ENCODE results near the gene UVSSA. TPM values are rescaled to one million over a fixed set of nuclear protein-coding genes. Genes with fewer than 3 reads are reported as not detected.
"Not testable (repeated sequence)": the region's sequence is repeated elsewhere in the genome, so short reads cannot be mapped to it uniquely, and the experiment has no call there.

UVSSA gene
- total and polyA plus RNA-seq, 2 donors, result 7.2 to 13.0 TPM

DNA sequence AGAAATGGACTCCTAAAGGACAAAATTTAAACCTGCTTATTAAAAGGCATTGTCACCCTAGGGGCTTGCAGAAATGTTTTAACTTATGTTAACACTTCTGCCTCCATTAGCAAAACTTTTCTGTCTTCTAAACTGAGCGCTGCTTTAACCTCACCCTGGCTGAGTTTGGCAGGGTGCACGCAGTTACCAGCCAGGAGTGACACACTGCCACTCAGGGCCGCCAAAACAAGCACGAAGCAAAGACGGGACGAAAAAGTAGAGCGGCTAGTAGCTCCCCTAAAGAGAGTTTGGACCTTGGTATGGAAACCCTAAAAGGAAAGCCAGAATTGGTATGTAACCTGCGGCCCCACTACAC lies 23.8 kb upstream of the UVSSA start:
- no peak overlapping the region for H3K27ac ChIP-seq (ENCODE audit: low read depth)
- H3K4me3 ChIP-seq (ENCODE audit: low read depth, low read length), result no peak overlapping the region
- 97% methylated on average over 8 of the region's 8 CpGs for WGBS
- H3K36me3 ChIP-seq (ENCODE audit: insufficient read depth), result peaks cover 6% of the 10 kb centered on the region
- H3K4me1 ChIP-seq (ENCODE audit: insufficient read depth), result no peaks in the 10 kb centered on the region
- DNase-seq (ENCODE audit: extremely low spot score), result no peak

GRCh38 chr4:1323635-1324442 lies 23.2 kb upstream of the UVSSA start:
- Histone ChIP-seq H3K36me3 (ENCODE audit: insufficient read depth) (peaks cover 7% of the 10 kb centered on the region), H3K4me3 (ENCODE audit: low read depth, low read length) (no peak overlapping the region), H3K4me1 (ENCODE audit: insufficient read depth) (no peaks in the 10 kb centered on the region), H3K27ac (ENCODE audit: low read depth) (no peak overlapping the region)
- DNase-seq (ENCODE audit: extremely low spot score), result no peak
- WGBS, result 93% methylated on average over 11 of the region's 11 CpGs

DNA sequence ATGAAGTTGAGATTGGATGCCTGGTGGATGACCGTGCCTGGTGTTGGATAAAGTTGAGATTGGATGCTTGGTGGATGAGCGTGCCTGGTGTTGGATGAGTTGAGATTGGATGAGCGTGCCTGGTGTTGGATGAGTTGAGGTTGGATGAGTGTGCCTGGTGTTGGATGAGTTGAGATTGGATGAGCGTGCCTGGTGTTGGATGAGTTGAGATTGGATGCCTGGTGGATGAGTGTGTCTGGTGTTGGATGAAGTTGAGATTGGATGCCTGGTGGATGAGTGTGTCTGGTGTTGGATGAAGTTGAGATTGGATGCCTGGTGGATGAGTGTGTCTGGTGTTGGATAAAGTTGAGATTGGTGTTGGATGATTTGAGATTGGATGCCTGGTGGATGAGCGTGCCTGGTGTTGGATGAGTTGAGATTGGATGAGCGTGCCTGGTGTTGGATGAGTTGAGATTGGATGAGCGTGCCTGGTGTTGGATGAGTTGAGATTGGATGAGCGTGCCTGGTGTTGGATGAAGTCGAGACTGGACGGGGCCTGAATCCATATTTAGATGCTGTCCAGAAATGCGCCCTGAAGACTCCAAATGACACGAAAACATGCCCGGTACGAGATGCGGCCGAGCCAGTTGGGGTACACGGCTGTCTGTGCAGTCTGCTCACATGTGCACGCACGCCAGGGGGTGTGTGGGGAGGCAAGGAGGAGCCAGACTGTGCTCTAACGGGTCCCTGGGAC lies 22.4 kb upstream of the UVSSA start:
- 96% methylated on average over 20 of the region's 20 CpGs for WGBS
- not testable (repeated sequence) for DNase-seq (ENCODE audit: extremely low spot score); H3K27ac ChIP-seq (ENCODE audit: low read depth); H3K4me1 ChIP-seq (ENCODE audit: insufficient read depth); H3K4me3 ChIP-seq (ENCODE audit: low read depth, low read length); H3K36me3 ChIP-seq (ENCODE audit: insufficient read depth)

- Histone ChIP-seq H3K4me1 (ENCODE audit: insufficient read depth) (no peaks in the 10 kb centered on the region), H3K4me3 (ENCODE audit: low read depth, low read length) (no peak overlapping the region), H3K27ac (ENCODE audit: low read depth) (no peak overlapping the region), H3K36me3 (ENCODE audit: insufficient read depth) (peaks cover 9% of the 10 kb centered on the region)
- WGBS, result 96% methylated on average over 11 of the region's 11 CpGs
- no peak for DNase-seq (ENCODE audit: extremely low spot score)
Observed at GRCh38 chr4:1325176-1325480, 21.9 kb upstream of the UVSSA start.

GRCh38 chr4:1325681-1326635 lies 21.1 kb upstream of the UVSSA start:
- 87% methylated on average over 35 of the region's 35 CpGs for WGBS
- peaks cover 9% of the 10 kb centered on the region for H3K36me3 ChIP-seq (ENCODE audit: insufficient read depth)
- no peak overlapping the region for H3K27ac ChIP-seq (ENCODE audit: low read depth)
- H3K4me3 ChIP-seq (ENCODE audit: low read depth, low read length), result no peak overlapping the region
- H3K4me1 ChIP-seq (ENCODE audit: insufficient read depth), result no peaks in the 10 kb centered on the region
- DNase-seq (ENCODE audit: extremely low spot score), result no peak

GRCh38 chr4:1326751-1327525 lies 20.1 kb upstream of the UVSSA start:
- H3K4me1 ChIP-seq (ENCODE audit: insufficient read depth), result no peaks in the 10 kb centered on the region
- no peak overlapping the region for H3K27ac ChIP-seq (ENCODE audit: low read depth)
- no peak overlapping the region for H3K4me3 ChIP-seq (ENCODE audit: low read depth, low read length)
- 94% methylated on average over 30 of the region's 30 CpGs for WGBS
- H3K36me3 ChIP-seq (ENCODE audit: insufficient read depth), result peaks cover 9% of the 10 kb centered on the region
- DNase-seq (ENCODE audit: extremely low spot score), result no peak

DNA sequence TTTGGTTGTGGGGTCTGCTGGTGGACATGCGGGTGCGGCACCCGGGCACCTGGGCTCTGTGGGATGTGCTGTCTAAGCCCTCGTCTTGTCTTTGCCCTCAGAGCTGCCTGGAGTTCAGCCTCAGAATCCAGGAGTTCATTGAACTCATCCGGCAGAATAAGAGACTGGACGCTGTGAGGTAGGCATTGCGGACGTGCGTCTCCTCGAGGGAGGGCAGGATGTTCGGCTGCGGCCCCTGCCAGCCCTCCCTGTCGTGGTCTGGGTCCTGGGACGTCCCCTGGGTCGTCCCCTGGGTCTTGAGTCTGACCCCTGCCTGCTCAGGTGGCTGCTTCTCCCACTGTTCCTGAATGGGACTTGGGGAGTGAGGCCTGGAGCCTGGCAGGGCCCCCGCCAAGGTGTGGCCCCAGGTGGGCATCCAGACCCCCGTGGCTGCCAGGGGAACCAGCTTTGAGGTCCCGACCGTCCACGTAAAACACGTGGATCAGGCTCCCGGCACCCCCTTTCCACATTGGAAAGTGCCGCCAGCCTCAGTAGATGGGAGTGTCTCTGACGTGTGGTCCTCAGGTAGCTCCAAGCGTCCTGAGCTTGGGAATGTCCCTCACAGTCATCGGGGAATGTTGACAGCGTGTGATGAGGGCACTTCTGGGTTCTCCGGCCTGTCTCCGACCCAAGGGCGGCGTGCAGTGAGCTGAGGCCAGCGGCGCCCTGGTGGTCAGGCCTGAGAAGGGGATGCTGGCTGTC lies 19.3 kb upstream of the UVSSA start:
- Histone ChIP-seq H3K4me3 (ENCODE audit: low read depth, low read length) (no peak overlapping the region), H3K4me1 (ENCODE audit: insufficient read depth) (no peaks in the 10 kb centered on the region), H3K36me3 (ENCODE audit: insufficient read depth) (peaks cover 9% of the 10 kb centered on the region), H3K27ac (ENCODE audit: low read depth) (no peak overlapping the region)
- 95% methylated on average over 33 of the region's 33 CpGs for WGBS
- DNase-seq (ENCODE audit: extremely low spot score), result no peak

DNA sequence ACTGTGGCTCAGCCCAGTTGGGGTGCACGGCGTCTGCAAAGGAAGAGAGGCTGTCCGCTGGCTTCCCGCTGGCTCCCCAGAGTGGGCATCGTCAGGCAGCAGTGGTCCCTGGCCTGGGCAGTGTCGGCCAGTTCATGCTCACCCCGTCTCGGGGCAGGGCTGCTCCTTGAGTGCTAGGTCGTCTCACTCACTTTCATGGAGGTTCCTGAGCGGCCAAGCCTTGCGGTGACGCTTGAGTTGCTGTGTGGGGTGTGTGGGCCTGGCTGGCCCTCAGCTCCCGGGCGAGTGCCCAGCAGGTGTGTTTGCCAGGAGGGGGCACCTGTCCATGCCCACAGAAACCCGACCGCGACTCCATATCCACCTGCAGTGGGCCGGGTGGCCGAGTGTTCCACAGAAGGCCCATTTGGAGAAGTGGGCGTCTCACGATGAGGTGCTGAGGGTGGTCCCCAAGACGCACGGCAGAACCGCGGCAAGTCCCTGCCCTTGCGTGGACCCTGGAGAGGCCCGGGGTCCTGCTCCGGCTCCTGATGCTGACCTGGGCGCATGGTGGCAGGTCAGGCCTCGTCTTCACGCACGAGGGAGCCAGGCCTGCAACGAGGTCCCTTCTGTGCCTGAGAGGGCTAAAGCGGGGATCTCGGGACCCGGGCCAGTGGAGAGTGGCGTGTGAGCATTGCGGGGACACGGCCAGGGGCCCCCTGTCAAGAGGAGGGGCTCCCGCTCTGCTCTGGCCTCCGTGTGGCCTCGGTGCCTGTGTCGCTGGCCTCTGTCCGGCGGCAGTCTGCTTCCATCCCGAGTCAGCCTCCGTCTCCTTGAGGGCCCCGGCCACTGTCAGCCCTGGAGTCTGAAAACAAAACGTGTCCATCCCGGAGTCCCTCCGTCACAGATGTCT lies 18.5 kb upstream of the UVSSA start:
- no peak overlapping the region for H3K4me3 ChIP-seq (ENCODE audit: low read depth, low read length)
- 94% methylated on average over 51 of the region's 51 CpGs for WGBS
- no peak overlapping the region for H3K27ac ChIP-seq (ENCODE audit: low read depth)
- no peak for DNase-seq (ENCODE audit: extremely low spot score)
- H3K4me1 ChIP-seq (ENCODE audit: insufficient read depth), result no peaks in the 10 kb centered on the region
- peaks cover 9% of the 10 kb centered on the region for H3K36me3 ChIP-seq (ENCODE audit: insufficient read depth)

GRCh38 chr4:1329408-1330371 lies 17.3 kb upstream of the UVSSA start:
- no peak overlapping the region for H3K4me3 ChIP-seq (ENCODE audit: low read depth, low read length)
- H3K36me3 ChIP-seq (ENCODE audit: insufficient read depth), result peaks cover 9% of the 10 kb centered on the region
- no peak overlapping the region for H3K27ac ChIP-seq (ENCODE audit: low read depth)
- no peak for DNase-seq (ENCODE audit: extremely low spot score)
- no peaks in the 10 kb centered on the region for H3K4me1 ChIP-seq (ENCODE audit: insufficient read depth)
- WGBS, result 82% methylated on average over 34 of the region's 34 CpGs

- Histone ChIP-seq H3K4me1 (ENCODE audit: insufficient read depth) (no peaks in the 10 kb centered on the region), H3K36me3 (ENCODE audit: insufficient read depth) (peaks cover 8% of the 10 kb centered on the region), H3K27ac (ENCODE audit: low read depth) (no peak overlapping the region), H3K4me3 (ENCODE audit: low read depth, low read length) (no peak overlapping the region)
- no peak for DNase-seq (ENCODE audit: extremely low spot score)
- WGBS, result 83% methylated on average over 34 of the region's 34 CpGs
Observed at GRCh38 chr4:1330761-1331590, 16.0 kb upstream of the UVSSA start.
